GM19438 (cell line): ENCODE results near the gene USP6.
"Not testable (repeated sequence)": the region's sequence is repeated elsewhere in the genome, so short reads cannot be mapped to it uniquely, and the experiment has no call there.

Experiments
- ATAC-seq: cut with Tn5 transposase; IDR thresholded peaks from one replicate; pipeline ENCODE4 v1.9.1; 2021; ENCODE audit warnings: low read depth; ENCODE audit not compliant: unreplicated experiment

USP6 gene

DNA sequence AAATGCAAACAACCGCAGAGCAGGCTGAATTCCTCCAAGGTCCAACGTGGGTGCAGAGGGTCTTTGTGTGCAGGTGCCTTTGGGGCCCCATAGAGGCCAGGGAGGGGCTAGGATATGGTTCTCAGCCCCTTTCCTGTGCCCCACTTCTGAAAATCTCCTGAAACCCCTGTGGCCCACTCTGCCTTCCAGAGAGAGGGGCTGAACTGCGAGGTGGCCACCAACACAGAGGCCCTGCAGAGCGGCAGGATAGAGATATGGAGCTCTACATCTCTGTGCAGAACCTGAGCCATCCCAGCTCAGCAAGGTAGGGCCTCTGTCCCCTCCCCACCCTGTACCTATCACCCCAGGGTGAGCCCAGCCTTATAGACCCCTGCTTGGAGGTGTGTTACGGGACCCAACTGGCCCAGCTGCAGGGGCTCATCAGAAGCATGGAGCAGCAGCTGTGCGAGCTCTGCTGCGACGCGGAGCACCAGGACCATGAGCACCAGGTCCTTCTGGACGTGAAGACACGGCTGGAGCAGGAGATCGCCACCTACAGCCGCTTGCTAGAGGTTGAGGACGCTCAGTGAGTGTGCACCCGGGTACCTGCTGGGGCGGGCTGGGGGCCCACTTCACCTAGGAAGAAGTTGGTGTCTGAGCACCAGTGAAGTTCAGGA, 5.5 kb downstream of the USP6 start:
- ATAC-seq: no peak

DNA sequence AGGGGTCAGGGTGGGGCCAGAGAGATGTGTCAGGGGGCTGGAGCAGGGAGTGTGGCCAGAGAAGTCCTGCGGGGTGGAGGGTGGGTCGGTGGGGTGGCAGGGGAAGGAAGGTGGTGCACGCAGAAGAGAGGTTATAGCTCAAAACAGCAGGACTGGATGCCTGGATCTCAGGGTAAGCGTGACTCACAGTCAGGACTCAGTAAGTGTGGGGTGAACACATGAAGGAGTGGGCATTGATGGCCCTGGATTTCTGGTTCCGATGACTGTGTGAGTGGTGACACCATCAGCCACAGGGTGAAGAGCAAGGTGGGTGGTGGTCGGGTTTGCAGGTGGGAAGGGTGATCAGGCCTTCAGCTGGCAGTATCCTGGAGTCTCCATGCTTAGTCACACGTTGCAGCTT, 6.2 kb downstream of the USP6 start:
- ATAC-seq: not testable (repeated sequence)

DNA sequence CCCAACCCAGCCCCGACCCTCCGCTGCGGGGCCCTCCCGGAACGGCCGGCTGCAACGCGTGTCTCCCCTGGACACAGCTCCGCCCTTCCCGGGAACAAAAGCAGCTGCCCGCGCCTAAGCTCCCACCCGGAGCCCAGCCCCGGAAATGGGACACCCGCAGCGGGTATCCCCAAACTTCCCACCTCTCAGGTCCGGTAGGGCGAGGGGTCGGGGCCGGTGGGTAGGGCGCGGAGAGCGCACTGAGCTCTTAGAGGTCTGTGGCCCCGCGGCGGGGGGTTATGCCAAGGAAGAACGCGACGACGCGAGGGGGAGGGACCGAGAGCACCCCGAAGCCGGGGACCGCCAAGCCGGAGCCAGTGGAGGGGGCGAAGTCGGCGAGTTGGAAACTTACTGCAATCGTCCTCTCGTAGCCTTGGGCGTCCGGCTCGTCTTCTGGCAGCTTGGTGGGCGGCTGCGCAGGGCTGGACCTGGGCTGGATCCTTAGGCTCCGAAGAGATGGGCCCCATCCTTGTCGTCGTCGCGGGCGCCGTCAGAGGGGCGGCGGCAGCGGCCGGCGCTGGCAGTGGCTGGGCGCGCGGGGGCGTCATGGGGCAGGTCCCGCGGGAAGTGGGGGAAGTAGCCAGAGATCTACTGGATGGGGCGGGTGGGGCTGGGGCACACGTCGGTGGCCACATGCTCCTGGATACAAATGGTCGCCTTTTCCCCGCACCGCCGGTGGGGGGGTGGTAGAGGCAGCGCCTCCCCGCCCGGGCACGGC, 6.9 kb downstream of the USP6 start:
- no peak for ATAC-seq

DNA sequence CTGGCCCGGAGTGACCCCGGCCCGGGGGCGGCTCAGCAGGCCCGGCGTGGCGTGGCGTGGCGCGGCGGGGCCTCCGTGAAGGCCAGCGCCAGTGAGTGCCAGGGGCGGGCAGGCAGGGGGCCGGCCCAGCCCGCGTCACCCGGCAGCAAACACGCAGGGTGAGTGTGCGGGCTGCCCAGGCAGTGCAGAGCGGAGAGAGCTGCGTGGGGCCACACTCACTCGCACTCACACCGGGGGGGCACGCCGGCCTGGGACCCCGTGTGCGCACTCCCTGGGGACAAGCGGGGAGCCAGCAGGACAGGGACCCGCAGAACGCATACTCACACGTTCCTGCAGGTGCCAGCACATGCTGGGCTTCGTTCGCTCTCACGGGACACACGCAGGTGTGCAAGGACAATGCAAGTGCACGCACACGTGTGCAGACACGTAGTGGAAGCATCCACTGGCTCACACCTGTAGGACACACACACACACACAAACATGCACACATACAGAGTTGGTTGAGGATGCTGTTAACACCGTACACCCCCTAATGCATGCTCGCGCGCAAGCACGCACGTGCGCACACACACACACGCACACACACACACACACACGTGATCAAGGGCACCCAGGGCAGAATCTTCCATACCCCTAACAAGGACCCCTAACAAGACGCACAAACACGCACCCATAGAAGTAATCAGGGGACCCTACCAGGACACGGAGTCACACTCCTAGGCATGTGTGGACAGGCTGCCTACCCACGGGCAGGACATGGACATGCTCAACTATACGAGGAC, 7.7 kb downstream of the USP6 start:
- no peak for ATAC-seq

DNA sequence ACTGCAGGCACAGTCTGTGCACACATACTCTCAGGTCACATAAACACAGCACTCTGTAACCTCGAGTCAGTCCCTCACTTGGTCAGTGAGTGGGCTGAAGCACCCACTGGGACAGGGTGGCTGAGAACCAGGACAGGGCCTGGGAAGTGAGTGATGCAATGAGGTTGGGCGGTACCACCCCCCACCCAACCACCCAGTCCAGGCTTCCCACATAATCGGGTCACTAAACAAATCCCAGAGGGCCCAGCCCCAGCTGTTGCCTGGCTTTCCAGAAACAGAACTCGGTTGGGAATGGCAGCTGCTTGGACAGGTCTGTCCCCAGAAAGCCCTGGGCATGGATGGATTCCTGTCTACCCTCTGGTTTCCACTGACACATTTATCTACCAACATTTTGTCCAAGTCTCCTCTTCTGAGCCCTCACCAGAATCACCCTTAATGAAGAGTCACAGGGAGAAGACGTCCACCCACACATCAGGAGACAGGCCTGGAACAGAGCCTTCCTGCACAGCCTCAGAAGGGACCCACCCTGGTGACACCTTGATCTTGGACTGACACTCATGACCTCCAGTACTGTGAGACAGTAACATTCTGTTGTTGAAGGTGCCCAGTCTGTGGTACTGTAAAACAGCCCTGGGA, 8.4 kb downstream of the USP6 start:
- ATAC-seq: not testable (repeated sequence)

DNA sequence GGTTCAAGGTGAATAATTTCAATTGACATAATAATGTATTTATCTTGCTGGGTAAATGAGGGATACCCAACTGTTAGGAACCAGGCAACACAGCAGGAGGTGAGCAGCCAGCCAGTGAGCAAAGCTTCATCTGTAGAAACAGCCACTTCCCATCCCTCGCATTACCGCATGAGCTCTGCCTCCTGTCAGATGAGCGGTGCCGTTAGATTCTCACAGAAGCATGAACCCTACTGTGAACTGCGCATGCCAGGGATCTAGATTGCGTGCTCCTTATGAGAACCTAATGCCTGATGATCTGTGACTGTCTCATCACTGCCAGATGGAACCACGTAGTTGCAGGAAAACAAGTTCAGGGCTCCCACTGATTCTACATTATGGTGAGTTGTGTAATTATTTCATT, 9.1 kb downstream of the USP6 start:
- not testable (repeated sequence) for ATAC-seq

DNA sequence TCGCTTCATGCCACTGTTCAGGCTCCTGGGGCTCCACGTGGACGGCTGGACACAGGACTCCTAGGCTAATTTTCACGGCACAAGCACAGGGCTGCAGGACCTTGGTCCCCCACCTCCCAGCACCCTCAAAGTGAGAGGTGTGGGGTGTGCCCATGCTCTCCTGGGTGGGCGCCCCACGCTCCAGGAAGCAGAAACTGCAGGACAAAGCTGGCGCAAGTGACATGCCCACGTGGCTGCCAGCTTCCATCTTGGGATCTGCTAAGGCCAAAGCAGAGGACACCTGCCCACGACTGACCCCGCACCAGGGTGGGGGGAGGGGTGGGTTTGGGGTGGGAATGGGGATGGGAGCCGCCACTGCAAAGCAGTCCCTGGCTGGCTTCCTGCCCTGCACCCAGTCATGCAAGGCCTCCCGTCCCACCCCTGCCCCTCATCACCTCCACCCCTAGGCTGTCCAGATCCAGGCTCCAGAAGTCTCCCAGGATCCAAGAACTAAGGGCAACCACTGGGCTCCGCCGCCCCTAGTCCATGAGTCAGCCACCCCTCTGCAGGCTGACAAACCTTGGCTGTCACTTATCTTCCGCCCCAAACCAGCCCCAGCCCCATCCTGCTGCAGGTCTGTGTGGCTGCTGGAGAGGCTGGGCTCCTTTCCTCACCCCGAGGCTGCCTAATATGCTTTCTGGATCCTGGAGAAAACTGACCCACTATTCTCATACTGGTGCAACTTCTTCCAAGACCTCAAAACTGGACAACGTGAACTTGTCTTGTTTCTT, 11.1 kb downstream of the USP6 start:
- no peak for ATAC-seq

DNA sequence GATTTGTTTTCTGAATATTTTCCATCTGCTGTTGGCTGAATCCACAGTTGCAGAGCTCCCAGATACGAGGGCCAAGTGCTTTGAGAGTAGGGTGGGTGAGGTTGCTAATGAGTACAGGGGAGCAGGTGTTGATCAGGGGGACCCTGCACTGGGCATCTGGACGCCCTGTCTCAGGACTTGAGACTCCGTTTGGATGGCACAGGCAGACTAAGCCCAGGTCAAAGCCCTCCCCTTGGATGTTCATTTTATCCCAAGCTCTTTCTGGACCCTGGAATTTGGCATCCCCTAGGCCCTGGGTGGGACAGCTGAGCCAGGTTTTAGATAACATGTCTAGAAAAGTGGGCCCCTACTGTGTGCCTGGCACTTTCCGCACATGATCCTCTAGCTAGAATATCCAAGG, 12.1 kb downstream of the USP6 start:
- ATAC-seq: no peak

DNA sequence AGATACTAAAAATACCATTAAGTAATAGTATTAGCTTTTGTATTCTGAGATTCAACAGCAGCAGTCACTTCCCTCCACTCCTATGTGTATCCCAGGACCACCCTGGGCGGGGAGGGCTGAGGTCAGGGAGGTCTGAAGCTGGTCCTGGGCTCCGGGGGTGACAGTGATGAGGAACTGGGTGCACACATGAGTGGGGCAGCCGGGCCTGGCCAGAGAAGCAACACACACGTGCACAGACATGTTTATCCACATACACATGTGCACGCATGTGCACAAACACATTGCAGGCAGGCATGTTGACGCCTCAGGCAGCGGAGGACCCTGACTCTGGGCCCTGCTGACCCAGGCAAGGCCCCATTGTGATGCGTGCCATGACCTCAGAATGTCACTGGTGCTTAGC, 12.6 kb downstream of the USP6 start:
- not testable (repeated sequence) for ATAC-seq

DNA sequence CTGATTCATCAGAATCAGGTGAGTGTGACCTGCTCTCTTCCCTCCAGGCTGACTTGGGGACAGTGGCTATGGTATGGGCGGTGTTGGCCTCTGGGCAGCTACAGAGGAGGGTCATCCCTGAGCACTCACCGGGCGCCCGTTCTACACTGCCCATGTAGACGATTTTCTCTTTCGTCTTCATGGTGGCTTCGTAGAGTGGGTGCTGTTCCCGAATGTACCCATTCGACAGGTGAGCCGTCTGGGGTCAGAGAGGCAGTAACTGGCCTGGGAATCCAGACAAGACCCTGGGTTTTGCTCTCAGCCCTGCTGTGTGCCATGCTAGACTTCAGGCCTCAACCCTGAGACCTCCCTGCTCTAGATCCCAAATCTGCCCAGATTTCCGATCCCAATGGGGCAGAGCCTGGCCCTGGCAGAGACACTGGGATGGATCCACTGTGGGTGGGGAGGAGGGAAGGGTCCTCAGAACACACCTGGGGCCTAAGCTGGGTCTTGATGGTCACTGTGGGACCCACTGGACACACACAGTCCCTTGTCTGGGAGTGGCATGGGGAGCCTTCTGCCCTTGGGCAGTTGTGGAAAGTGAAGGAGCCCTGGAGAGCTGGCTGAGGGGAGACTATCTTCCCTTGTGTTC, 13.2 kb downstream of the USP6 start:
- ATAC-seq: no peak

DNA sequence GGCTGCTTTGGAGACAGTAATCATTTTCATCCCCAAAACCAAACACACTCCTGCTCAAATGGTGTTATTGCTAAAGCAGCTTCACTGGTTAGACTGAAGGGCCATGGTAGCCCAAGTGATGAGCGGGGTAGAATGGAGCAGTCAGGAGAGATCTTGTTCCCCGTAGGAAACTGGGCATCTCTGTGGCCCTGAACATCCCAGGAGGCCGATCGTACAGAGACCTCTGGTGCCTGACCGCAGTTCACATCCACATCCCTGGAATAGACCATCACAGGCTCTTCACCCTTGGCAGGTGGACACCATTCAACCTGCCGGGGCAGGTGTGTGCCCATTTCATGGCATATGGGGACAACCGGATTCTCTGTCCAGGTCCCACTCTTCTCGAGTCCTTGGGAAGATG, 13.9 kb downstream of the USP6 start:
- not testable (repeated sequence) for ATAC-seq

DNA sequence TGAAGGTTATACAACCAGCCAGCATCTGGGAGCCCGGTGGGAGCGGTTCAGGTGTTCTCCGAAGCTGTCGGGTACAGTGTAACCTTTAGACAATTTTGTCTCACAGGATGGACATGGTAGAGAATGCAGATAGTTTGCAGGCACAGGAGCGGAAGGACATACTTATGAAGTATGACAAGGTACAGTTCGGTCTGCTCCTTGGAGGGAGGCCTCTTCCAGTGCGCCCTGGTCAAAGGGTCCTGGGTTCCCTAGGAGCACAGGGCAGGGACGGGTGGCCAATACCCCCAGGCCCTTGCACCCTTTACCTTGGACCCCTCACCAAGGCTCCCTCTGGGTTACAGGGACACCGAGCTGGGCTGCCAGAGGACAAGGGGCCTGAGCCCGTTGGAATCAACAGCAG, 14.4 kb downstream of the USP6 start:
- not testable (repeated sequence) for ATAC-seq

DNA sequence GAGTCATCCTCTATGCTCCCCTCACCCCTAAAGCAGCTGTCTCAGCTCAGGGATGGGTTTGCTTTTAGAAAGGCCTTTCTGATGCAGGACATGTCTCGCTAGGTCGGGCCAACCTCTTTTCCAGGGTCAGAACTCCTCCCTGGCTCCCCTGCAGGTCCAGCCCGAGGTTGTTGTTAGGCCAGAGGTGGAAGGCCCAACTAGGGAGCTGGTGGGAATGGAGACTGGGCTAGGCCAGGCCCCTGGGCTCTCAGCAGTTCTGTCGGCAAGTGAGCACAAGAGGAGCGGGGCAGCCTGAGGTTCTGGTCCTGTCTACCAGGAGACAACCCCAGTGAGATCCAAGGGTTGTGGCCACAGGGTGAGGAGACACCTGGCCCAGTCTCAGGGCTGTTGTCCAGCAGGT, 14.9 kb downstream of the USP6 start:
- ATAC-seq: not testable (repeated sequence)

DNA sequence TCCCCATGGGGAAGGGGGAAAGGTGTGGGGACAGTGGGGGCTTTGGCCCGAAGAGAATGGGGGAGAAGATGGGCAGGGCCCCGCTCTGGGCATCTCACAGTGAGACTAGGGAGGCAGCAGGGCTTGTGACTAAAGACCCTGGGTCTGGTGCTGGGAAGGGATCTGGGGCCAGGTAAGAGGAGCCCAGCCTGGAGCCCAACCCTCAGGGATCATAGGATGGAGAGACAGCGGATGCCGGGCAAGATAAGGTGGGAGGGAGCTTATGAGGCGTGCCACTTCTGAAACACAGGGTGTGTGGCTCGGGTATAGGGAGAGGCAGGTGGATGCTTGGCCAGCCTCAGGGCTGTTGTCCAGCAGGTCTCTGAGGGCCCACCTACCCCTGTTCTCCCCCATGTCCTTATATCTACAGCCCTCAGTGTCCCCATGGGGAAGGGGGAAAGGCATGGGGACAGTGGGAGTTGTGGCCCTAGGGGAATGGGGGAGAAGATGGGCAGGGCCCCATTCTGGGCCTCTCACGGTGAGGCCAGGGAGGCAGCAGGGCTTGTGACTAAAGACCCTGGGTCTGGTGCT, 15.4 kb downstream of the USP6 start:
- no peak for ATAC-seq

DNA sequence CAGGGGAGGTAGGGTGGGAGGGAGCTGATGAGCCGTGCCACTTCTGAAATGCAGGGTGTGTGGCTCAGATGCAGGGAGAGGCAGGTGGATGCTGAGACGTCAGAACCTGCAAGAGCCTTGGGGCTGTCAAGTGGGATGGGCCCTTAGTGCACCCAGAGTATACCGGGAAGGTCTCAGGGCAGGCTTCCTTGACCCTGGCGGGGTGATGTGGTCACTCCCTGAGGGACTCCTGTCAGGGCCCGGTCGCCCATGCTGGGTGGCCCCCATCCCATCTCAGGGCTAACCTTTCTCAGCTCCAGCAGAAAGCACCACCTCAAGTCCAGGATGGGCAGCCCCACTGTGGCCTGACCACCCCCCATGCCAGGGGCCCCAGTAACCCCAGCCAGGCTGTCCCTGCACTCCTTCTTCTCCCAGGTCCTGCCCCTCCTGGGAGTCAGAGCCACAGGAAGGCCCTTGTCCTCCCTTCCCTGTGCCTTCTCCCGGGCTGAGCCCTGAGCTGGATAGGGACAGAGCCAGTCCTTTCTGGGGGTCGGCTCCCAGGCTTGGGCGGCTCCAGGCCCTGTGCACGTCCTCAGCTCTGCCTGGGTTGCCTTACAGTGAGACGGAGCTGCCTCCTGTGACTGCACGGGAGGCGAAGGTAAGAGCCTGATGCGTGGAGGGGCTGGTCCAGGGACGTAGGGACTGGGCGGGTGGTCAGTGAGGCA, 16.1 kb downstream of the USP6 start:
- not testable (repeated sequence) for ATAC-seq

DNA sequence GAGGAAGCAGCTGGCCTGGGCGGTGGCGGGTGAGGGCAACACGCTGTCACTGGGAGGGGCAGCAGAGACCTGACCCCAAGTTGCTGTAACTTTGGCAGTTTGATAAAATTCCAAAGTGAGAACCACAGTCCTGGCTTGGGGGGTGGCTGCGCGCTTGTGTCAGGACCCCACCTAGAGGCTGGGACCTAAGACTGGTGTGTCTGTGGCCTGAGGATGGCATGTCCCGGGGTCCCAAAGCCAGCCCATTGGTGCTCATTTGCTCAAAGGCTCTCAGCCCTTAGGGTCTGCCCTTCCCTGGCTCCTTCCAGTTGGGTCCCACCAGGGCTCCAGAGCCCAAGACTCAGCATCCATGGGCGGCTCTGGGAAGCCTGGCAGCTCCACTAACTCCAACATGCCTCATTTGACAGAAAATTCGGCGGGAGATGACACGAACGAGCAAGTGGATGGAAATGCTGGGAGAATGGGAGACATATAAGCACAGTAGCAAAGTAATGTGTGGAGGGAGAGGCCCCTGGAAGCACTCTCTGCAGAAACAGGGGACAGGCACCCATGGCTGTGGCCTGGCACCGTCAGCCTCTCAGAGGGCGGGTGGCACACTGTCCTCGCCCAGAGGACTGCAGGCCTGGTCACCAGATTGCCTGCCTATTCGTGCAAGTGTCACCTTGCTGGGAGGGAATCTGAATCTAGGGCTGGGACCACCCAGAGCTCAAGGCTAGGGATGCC, 16.8 kb downstream of the USP6 start:
- ATAC-seq: not testable (repeated sequence)

DNA sequence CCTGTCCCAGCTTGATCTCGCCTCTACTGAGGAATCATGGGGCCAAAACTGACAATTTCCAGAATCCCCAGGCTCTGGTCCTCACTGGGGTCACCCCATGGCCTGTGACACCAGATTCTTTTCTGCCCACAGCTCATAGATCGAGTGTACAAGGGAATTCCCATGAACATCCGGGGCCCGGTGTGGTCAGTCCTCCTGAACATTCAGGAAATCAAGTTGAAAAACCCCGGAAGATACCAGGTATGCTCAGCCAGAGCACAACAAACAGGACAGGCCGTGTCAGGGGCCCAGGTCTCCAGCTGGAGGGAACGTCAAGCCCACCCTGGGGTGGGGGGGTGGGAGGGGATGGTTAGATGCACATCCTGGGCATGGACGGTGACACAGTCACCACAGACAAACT, 17.5 kb downstream of the USP6 start:
- no peak for ATAC-seq

DNA sequence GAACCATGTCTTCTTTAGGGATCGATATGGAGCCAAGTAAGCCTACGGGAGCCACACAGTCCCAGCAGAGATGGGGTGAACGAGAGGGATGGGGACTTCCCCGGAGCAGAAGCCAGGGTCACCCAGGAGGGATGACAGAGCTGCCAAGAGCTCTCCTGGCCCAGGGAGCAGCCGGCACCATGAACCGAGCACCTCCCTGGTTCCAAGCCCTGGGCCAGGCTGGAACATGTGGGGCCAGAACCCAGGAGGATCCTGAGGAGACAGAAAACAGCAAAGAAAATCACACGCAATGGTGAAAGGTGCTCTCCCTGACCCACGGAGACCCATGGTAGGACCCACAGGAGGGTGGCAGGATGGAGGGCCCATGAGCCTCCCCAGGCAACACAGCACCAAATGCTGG, 18.1 kb downstream of the USP6 start:
- not testable (repeated sequence) for ATAC-seq
